Gastrocnemius medialis (tissue), 4 donors: ENCODE results near the gene GSK3B. TPM values are rescaled to one million over a fixed set of nuclear protein-coding genes. Genes with fewer than 3 reads are reported as not detected.

ENCODE experiments used
- ATAC-seq, 2 donors: fragments of 150-250 bp; one replicate each; pipeline ENCODE4 v1.9.1; 2016
- DNase-seq, 2 donors: peaks; one replicate each; pipeline ENCODE4 v3.0.0-alpha.2; 2019
- H3K27ac ChIP-seq, 4 donors: fragments of 200-600 bp; sonication (generic); 1 replicate in 1 of 4; 2 replicates in 3 of 4; pipeline ENCODE4 v1.5.1; 2016 to 2018; ENCODE audit warnings: mild to moderate bottlenecking in 2 of 4, moderate library complexity in 1 of 4
- H3K27me3 ChIP-seq, 3 donors: fragments of 200-600 bp; sonication (generic) in 2 of 3; 1 replicate in 1 of 3; 2 replicates in 2 of 3; pipeline versions ENCODE4 v1.5.1 to v1.6.0; 2016 to 2019; ENCODE audit warnings: mild to moderate bottlenecking in 1 of 3, moderate library complexity in 1 of 3
- H3K36me3 ChIP-seq, 2 donors: fragments of 200-600 bp; sonication (generic) in 1 of 2; one replicate each; pipeline ENCODE4 v1.5.1; 2017 to 2018
- H3K4me1 ChIP-seq, 2 donors: fragments of 200-600 bp; sonication (generic) in 1 of 2; one replicate each; pipeline ENCODE4 v1.5.1; 2016 to 2017; ENCODE audit warnings: mild to moderate bottlenecking in 2 of 2
- H3K4me3 ChIP-seq, 4 donors: fragments of 200-600 bp; sonication (generic) in 3 of 4; 1 replicate in 1 of 4; 2 replicates in 3 of 4; pipeline ENCODE4 v1.5.1; 2016 to 2019; ENCODE audit warnings: mild to moderate bottlenecking in 2 of 4
- H3K9me3 ChIP-seq, 3 donors: fragments of 200-600 bp; sonication (generic) in 2 of 3; 1 replicate in 1 of 3; 2 replicates in 2 of 3; pipeline ENCODE4 v1.5.1; 2016 to 2019
- POLR2A ChIP-seq, 2 donors: fragments of 450-650 bp; IDR thresholded peaks; one replicate each; pipeline ENCODE4 v1.6.1; 2017; ENCODE audit warnings: antibody characterized with exemption in 2 of 2, mild to moderate bottlenecking in 2 of 2, moderate library complexity in 2 of 2
- in situ Hi-C, 4 donors: fragments of 200-750 bp; cut with MboI; loops; one replicate each; pipeline versions ENCODE4 v1.15.0 to v1.8.0; 2017; ENCODE audit warnings: low sequenced_read_pairs in 4 of 4
- intact Hi-C: fragments of 100-400 bp; cut with DNase I; formaldehyde crosslinking; loops from one replicate; pipeline ENCODE4 v1.15.1; 2023; ENCODE audit warnings: low total_unique reads
- total RNA-seq, 4 donors: library from RNA; depleted of rRNA; stranded (reverse); fragments of >200 nt; gene quantifications; one replicate each; pipeline versions ENCODE4 v1.1.0 to v1.2.3, GENCODE V29; 2016
- TF ChIP-seq, protein P1 (sequence below), 5 experiments: fragments of 450-650 bp in 3 of 5; fragments of 200-600 bp in 2 of 5; sonication (generic) in 2 of 5; IDR thresholded peaks in 4 of 5; conservative IDR thresholded peaks in 1 of 5; 1 replicate in 4 of 5; 2 replicates in 1 of 5; pipeline ENCODE4 v1.5.1; 2016 to 2019; ENCODE audit warnings: antibody characterized with exemption in 5 of 5, mild to moderate bottlenecking in 3 of 5, moderate library complexity in 3 of 5

The GSK3B gene
- total RNA-seq, 4 donors from 2014 or later = 30.7 to 47.4 (median 35.4) TPM

DNA sequence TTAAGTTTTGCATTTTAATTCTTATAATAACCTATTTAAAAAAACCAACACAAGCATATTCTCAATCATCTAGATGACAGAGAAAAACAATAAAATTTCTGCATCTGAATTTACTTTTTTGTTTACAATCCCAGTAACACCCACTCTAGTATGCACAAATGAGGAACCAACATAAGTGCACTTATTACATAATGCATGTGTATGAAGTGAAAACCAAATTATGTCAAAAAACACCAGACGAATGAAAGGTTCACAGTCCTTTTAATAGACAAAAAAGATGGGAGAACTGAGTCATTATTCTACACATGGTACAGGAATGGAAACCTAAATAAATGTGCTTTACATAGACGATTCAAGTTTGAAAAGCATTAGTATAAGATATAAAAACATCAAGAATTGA, 220.6 kb downstream of the GSK3B start:
- in situ Hi-C loops = no loop called here
- TF ChIP-seq POLR2A (IDR thresholded peaks at IDR 0.05) = no peak
- TF ChIP-seq, protein P1, sequence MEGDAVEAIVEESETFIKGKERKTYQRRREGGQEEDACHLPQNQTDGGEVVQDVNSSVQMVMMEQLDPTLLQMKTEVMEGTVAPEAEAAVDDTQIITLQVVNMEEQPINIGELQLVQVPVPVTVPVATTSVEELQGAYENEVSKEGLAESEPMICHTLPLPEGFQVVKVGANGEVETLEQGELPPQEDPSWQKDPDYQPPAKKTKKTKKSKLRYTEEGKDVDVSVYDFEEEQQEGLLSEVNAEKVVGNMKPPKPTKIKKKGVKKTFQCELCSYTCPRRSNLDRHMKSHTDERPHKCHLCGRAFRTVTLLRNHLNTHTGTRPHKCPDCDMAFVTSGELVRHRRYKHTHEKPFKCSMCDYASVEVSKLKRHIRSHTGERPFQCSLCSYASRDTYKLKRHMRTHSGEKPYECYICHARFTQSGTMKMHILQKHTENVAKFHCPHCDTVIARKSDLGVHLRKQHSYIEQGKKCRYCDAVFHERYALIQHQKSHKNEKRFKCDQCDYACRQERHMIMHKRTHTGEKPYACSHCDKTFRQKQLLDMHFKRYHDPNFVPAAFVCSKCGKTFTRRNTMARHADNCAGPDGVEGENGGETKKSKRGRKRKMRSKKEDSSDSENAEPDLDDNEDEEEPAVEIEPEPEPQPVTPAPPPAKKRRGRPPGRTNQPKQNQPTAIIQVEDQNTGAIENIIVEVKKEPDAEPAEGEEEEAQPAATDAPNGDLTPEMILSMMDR (IDR thresholded peaks at IDR 0.05 in 4 of 5, conservative IDR thresholded peaks at IDR 0.05 in 1 of 5) = no peak
- Histone ChIP-seq H3K9me3 (no peaks in the 10 kb centered on the region), H3K4me3 (no peak overlapping the region), H3K27me3 (no peaks in the 10 kb centered on the region), H3K4me1 (peaks cover 15 to 19% of the 10 kb centered on the region in 2 donors), H3K36me3 (no peaks in the 10 kb centered on the region), H3K27ac (no peak overlapping the region)
- no peak for DNase-seq
- ATAC-seq = no peak
- intact Hi-C loops = no loop called here

DNA sequence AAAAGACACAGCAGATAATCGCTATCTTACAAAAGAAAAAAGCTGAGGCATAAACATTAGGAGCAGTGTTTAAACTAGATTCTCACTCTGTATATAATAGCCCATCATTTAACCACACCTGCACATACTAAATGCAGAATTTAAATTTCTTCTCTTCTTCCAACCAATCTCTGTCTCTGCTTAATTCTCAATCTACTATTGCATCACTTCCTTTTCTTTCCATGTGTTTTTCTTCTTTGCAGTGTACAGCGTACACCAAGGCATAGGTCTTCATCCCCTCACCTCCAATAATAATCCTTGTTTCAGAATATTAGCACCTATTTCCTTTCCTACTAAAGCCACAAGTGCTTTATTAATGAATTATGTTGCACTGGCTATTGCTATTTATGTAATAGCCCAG, 221.5 kb downstream of the GSK3B start:
- Histone ChIP-seq H3K36me3 (no peaks in the 10 kb centered on the region), H3K27me3 (no peaks in the 10 kb centered on the region), H3K4me3 (no peak overlapping the region), H3K4me1 (peaks cover 15 to 23% of the 10 kb centered on the region in 2 donors), H3K27ac (no peak overlapping the region), H3K9me3 (no peaks in the 10 kb centered on the region)
- ATAC-seq = no peak
- in situ Hi-C loops = no loop called here
- TF ChIP-seq POLR2A (IDR thresholded peaks at IDR 0.05) = no peak
- TF ChIP-seq, protein P1 (IDR thresholded peaks at IDR 0.05 in 4 of 5, conservative IDR thresholded peaks at IDR 0.05 in 1 of 5) = no peak
- intact Hi-C loops = no loop called here
- no peak for DNase-seq

DNA sequence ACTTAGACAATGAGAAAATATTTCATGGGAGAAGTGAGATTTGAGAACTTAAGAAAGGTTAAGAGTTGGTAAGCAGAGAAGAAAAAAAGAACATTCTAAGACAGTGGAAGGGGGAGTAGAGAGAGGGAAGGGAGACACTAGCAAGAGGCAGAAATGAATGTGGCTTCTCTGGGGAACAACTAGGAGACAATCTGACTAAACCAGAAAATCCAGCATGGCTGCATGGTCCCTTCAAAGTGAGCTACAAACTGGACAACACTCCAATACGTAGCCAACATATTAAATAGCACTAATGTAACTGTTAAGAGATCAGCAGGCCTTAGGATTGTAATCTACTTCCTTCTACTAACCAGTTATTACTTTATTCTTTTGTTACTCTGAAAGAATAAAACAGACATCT, 222.7 kb downstream of the GSK3B start:
- in situ Hi-C loops (no loop called here), intact Hi-C loops (no loop called here)
- no peak overlapping the region for H3K4me3 ChIP-seq
- H3K9me3 ChIP-seq = no peaks in the 10 kb centered on the region
- no peaks in the 10 kb centered on the region for H3K27me3 ChIP-seq
- DNase-seq = no peak
- peaks cover 15 to 27% of the 10 kb centered on the region in 2 donors for H3K4me1 ChIP-seq
- no peak overlapping the region for H3K27ac ChIP-seq
- TF ChIP-seq, protein P1 (IDR thresholded peaks at IDR 0.05 in 4 of 5, conservative IDR thresholded peaks at IDR 0.05 in 1 of 5) = no peak
- TF ChIP-seq POLR2A (IDR thresholded peaks at IDR 0.05) = no peak
- ATAC-seq = no peak
- H3K36me3 ChIP-seq = no peaks in the 10 kb centered on the region

DNA sequence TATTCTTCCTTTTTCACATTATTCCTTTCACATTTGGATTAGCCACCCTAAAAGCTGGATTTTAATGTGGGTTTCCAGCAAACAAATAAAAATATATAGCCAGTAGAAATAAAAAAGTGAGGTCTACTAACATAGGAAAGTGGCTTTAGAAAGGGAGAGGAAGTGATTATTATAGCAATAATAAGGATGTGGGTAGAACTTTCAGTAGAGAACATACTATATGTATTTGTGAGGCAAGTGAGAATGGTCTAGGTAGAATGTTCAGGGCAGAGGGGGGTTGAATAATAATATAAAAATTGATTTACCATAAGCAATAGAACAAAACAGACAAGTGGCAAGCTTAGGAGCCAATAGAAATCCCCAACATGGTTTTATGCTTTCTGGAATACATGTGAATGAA, 223.7 kb downstream of the GSK3B start:
- no peak for TF ChIP-seq POLR2A (IDR thresholded peaks at IDR 0.05)
- TF ChIP-seq, protein P1 (IDR thresholded peaks at IDR 0.05 in 4 of 5, conservative IDR thresholded peaks at IDR 0.05 in 1 of 5) = no peak
- Histone ChIP-seq H3K9me3 (no peaks in the 10 kb centered on the region), H3K27ac (no peak overlapping the region), H3K36me3 (no peaks in the 10 kb centered on the region), H3K4me3 (no peak overlapping the region), H3K4me1 (peaks cover 15 to 27% of the 10 kb centered on the region in 2 donors), H3K27me3 (no peaks in the 10 kb centered on the region)
- in situ Hi-C loops (no loop called here), intact Hi-C loops (no loop called here)
- ATAC-seq (no peak), DNase-seq (no peak)

DNA sequence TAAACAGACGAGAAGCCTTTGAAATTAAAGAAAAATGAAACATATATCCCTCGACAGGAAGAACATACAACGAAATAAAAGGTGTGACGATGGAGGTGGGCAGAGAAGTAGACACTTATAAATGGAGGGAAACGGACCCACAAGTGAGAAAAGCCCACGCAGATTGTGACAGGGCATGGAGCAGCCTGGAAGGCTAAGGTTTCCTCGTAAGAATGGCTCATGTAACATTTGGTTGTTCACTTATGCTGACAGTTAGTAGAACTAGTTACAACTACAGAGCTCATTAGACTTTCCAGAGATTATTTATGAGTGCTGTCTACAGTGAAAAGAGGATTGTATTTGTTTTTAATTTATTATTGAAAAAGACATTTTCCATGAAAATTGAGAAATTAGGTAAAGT, 229.8 kb downstream of the GSK3B start:
- TF ChIP-seq, protein P1 (IDR thresholded peaks at IDR 0.05 in 4 of 5, conservative IDR thresholded peaks at IDR 0.05 in 1 of 5) = no peak
- TF ChIP-seq POLR2A (IDR thresholded peaks at IDR 0.05) = no peak
- Histone ChIP-seq H3K27ac (no peak overlapping the region), H3K27me3 (no peaks in the 10 kb centered on the region), H3K9me3 (no peaks in the 10 kb centered on the region), H3K4me1 (peaks cover 0 to 7% of the 10 kb centered on the region in 2 donors), H3K36me3 (peaks cover 0 to 13% of the 10 kb centered on the region in 2 donors), H3K4me3 (no peak overlapping the region)
- ATAC-seq (no peak), DNase-seq (no peak)
- in situ Hi-C loops = no loop called here
- intact Hi-C loops = loop anchor here (2.0 kb wide), 1 partner anchor 76 kb away; no protein-coding TSS in a partner anchor
